GM12872 (cell line): Measurements from ENCODE around the gene ZNF260.

Experiments used
- CTCF ChIP-seq: IDR thresholded peaks from 3 replicates; pipeline ENCODE4 v1.5.1; 2011; ENCODE audit warnings: low read depth, mild to moderate bottlenecking, low read length, moderate library complexity; ENCODE audit not compliant: insufficient read depth

ZNF260 gene

GRCh38 chr19:36488846-36489117 is 39.3 kb downstream of the ZNF260 start:
- no peak for TF ChIP-seq CTCF

GRCh38 chr19:36488118-36488845 is 39.8 kb downstream of the ZNF260 start:
- TF ChIP-seq CTCF = no peak

- TF ChIP-seq CTCF = no peak
These were observed 44.4 kb downstream of the ZNF260 start for GRCh38 chr19:36483653-36484052.

GRCh38 chr19:36482876-36483275 is 45.2 kb downstream of the ZNF260 start:
- TF ChIP-seq CTCF = no peak
